GM18951 (cell line): Measurements from ENCODE around the gene SP6.

Experiments
- POLR2A ChIP-seq: IDR thresholded peaks from 4 replicates; pipeline ENCODE4 v1.6.1; 2011; ENCODE audit warnings: mild to moderate bottlenecking; ENCODE audit not compliant: insufficient read length, insufficient read depth; ENCODE audit errors: extremely low read depth
- in situ Hi-C: fragments of 300-500 bp; cut with MboI; formaldehyde crosslinking; loops from one replicate; pipeline ENCODE4 v1.12.0; 2022; ENCODE audit warnings: low sequenced_read_pairs, mixed read lengths, inconsistent platforms; ENCODE audit not compliant: unreplicated experiment

SP6 gene

DNA sequence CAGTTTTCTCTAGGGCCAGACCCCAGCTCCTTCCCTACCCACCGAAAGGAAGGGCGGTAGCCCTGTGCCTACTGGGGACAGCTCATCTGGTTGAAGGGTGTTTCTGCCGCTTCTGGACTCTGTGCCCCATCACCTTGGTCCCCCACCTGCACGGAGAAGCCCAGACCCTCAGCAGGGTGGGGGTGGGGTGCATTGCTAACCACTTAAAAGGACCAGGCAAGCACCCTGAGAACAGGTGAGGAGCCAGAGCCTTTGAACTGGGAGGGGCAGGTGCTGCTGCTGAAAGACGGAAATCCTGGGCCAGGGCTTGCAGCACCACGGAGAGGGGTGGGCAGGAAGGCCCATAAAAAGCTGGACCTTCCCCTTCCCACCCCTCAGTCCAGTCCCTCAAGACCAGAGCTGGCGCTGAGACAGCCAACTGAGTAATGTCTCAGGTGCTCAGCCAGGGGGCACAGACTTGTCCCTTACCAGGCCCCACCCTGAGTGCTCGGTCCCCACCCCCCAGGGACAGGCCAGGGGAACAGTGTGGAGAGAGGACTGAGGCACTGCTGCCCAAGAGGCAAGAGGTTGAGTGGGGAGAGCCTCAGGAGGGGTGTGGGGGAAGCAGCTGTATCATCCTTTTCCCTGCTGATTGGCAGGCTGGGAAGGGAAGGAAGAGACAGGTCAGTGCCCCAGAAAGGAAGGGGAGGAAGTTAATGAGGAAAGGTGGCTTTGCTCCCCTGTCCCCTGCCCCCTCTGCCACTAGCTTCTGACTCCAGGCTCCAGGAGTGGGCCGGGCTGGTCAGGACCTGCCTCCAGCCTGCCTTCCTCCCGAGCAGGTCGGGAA, 34.2 kb upstream of the SP6 start:
- in situ Hi-C loops, result no loop called here
- TF ChIP-seq POLR2A, result no peak

DNA sequence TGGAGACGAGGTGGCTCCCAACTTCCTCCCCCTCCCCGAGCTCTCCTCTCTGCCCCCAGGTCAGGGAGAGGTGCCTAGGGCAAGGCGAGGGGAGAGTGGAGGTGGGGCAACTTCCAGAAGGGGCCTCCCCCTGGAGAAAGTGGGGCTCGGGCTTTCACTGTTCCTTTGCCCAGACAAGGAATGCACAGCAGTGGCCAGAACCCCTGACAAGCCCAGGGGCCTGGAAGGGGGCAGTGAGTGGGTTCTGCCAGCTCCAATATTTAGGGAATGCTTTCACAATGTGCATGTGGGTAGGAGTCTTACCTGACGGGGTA, 33.4 kb upstream of the SP6 start:
- no peak for TF ChIP-seq POLR2A
- in situ Hi-C loops, result no loop called here

DNA sequence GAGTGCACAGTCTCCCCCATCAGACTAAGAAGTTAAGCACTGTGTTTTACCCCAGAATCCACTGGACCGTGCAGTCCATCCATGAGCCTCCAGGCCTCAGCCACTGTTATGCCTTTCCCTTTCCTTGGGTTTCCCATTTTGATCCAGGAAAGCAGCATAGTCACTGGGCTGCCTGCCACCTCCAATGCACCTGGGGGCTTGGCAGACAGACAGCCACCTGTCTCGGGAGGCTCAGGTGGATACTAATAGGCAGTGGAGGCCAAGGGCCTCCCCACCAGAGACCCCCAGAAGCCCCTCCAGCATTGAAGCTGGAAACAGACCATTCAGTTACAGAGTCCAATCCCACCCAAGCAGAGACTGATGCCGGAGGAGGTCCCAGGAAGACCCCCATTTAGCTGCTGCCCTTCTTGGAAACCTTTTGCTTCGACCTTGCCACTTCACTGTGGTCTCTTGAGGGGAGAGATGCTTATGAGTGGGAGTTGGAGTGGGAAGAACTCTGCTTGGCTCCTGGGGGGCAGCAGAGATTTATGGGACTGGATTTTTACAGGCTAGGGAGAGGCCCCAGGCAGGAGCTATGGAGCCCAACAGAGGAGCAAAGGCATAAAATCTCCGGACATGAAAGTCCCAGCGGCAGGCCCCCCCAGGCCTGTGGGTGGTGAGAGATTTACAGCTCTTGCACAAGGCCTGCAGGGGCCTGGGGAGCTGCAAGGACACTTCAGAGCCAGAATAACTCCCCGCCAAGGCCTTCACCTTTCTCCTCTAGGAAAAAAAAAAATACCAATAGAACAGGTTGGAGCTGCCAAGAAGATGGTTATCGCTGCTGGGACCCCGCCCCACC, 32.8 kb upstream of the SP6 start:
- in situ Hi-C loops, result no loop called here
- no peak for TF ChIP-seq POLR2A

DNA sequence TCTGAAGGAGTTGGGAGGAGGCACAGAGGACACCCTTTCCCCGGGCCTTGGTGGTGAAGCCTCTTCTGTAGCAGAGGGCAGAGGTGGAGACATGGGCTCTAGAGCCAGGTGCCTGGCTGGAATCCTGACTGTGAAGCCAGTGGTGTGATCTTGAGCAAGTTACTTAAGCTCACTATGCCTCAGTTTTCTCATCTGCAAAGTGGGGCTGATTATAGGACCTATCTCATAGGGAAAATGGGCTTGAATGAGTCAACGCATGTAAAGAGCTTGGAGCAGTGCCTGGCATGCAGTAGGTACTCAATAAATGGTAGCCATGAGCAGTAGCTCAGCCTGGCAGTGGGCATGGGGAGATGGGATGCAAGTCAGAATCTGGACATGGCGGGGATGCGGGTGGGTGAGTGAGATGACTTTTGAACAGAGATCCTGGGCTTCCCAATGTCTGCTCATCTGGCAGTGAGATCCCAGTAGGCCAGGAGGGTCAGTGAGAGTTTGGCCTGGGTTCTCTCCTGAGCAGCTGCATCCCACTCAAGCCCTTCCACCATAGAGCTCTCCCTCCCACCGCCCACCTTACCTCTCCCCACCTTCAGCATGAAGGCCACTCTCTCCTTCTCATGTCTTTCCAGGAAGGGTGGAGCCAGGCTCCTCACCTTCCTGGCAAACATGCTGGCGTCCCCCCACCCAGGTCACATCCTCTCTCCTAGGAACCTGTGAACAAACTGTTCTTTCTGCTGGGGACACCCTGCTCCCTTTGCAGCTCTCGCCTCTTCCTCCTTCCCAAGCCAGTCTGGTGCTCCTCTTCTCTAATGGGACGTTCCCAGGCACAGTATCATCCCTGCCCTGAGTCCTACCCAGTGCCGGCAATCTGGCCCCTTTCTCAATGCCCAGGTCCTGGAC, 32.0 kb upstream of the SP6 start:
- TF ChIP-seq POLR2A, result no peak
- in situ Hi-C loops, result no loop called here

DNA sequence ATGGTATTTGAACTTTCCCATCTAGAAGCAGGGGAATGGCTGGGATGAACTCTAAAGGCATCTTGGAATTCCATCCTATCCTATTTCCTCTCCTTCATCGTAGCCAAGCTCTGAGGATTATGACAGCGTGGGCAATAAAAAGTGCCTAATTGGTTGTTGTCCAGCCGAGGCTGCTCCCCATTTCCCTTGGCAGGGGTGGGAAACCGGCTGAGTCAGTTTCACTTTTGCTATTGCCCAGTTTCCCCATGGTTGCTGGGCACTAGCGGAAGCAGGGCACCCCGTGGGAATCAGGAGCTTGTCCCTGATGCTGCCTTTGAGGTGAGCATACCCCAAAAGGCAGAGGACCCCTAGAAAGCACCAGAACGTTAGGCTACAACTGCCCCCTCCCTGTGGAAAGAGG, 31.3 kb upstream of the SP6 start:
- in situ Hi-C loops, result no loop called here
- TF ChIP-seq POLR2A, result no peak

DNA sequence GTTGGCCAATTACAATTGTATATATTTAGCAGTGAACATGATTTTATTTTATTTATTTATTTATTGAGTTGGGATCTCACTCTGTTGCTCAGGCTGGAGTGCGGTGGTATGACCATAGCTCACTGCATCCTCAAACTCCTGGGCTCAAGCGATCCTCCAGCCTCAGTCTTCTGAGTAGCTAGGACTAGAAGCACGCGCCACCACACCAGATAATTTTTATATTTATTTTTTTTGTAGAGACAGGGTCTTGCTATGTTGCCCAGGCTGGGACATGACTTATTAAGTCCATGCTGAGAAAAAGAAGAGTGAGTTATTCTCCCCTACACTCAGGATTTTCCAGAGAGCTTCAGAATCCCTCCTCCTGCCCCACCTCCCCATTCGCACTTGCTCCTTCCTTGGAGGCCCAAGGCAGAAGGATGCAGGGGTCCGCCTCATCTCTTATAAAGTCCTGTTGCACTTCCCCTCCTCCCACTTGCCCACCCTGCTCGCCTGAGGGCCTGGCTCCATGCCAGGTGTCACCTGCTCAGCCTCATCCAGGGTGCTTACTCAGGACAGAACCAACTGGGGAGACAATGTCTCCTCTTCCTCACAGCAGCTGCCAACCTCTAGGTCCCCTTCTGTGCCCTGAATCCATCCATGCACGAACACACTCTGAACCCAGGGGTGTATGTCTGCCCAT, 29.0 kb upstream of the SP6 start:
- TF ChIP-seq POLR2A, result no peak
- in situ Hi-C loops, result no loop called here

DNA sequence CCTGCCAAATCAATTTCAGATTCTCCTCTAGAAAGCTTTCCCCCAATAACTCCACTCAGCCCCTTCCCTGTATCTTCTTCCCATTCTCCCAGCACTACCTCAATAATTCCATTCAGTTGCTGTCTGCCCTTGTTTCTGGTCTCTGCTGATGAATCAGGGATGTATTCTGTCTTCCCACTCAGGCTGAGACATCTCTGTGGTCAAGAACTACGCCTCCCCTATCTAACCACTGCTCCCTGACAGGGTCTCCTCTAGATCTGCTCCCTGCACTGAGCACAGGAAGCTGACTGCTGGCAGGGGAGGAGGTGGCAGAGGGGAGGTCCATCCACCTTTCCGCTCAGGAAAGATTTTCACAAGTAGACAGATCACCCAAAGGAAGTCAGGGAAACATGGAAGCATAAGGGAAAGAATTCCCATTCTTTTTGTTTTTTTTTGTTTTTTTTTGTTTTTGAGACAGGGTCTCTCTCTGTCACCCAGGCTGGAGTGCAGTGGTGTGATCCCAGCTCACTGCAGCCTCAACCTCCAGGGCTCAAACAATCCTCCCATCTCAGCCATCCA, 28.1 kb upstream of the SP6 start:
- in situ Hi-C loops, result no loop called here
- no peak for TF ChIP-seq POLR2A

DNA sequence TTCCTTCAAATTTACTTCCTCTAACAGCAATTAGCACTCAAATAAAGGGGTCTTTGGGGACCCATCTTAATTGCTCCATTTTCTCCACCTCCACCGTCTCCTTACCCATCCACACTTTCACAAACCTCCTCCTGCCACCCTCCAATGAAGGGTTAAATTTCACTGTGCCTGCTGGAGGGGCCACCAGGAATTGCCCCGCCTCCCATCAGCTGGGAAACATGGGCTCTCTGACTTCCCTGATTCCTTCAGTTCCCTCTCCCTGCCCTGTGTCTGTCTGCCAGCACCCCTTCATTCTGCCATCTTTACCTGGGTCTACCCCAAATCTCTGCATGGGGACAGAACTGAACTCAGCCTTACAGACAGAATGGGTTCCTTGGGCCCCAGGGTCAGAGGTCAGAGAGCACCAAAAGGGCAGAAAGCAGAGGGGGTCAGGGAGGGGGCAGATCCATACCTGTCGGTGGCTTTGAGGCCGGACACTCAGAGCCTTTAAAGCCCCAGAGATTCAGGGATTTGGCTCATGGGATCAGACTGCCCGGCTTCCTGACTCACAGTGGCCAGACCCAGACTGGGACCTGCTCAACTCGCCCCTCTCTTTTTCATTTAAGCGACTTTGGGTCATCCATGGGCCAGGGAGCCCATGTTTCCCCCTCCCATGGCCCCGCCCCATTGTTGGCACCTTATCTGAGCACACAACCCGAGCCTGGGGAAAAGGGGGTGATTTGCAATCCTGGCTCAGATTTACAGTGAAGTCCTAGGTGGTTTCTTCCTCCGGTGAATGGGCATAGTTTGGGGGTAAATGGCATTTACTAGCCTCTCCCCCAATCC, 27.5 kb upstream of the SP6 start:
- in situ Hi-C loops, result no loop called here
- TF ChIP-seq POLR2A, result no peak

DNA sequence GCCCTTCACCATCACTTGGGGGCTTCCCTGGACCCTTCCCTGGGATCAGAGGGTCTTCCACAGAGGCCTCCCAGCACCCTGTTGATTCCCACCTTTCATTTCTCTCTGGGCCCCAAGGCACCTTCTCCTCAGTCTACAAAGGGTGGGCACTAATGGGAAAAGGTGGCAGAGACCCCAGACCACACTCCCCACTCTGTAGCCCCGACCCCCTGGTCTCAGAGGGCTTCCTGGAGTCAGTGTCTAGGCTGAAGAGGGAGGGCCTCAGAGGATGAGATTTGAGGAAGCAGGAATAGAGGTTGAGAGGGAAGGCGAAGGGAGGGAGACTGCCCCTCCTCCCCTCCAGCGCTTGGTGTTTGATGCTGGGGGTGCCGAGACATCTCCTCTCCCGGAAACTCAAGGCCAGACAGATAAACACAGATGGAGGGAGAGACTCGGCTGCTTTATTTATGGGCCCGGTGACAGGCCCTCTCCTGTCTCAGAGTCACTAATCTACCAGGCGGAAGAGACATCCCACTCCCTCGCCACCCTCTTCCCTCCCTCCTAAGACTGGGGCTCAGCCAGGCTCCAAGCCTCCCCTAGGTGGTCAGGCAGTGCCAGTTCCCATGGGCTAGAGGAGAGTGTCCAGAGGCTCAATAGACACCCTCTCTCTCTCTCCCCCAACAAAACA, 26.5 kb upstream of the SP6 start:
- TF ChIP-seq POLR2A, result no peak
- in situ Hi-C loops, result no loop called here

DNA sequence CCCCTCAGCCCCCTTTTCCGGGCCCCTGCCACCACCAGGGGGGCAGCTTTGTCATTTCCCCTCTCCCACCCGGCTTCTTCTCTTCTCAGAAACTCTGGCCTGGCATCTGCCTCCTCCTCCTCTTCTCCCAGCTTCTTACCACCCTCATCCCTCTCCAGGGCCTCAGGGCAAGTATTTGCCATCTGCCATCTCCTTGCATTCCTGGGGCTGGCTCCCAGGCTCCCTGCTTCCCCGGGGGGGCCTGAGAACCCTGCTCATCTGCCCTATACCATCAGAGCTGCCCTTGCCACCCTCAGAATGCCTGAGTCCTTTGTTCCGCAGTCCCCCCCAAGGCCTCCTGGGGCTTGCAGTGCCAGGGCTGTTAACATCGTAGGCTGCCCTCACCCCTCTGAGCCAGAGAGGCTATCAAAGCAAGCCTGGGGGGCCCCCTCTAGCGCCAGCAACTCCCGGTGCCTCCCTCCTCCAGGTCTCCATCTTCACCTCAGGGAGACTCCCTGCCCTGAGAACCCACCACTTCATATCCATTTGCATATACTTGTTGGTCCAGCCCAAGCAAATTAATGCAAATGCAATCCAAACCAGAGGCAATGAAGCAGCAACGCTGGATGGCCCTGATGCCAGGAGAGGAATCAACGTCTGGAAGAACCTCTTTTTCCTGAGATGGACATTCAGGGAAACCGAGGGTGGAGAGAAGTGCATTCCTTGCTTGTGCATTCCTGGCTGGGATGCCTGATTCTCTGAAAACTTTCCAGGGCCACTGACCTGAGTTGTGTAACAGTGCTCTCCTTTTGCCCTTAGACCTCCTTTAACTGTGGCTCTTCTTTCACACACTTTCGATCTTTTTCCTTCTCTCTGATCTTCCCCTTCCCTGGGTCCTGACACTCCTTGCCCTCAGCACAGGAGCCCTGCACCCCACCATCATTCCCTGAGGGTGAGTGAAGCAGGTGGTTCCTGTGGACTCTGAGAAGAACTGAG, 24.3 kb upstream of the SP6 start:
- in situ Hi-C loops, result no loop called here
- no peak for TF ChIP-seq POLR2A
